Measurements from ENCODE around the gene UBE2J1.

Gene UBE2J1

DNA sequence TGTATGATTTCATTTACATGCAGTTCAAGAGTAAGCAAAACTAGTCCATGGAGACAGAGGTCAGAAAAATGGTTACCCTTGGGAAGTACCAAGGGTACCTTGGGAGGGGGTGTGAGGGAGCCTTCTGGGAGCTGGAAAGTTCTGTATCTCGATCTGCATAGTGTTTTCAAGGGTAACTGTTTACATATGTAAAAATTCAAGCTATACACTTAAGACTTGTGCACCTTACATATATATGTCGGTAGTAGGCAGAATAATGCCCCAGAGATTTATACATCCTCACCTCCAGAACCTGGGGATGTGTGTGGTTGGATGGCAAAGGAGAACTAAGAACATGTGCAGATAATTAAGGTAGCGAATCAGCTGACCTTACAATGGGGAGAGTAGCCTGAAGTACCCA is 68.4 kb downstream of the UBE2J1 start:
- Histone ChIP-seq H3K4me1 (ENCODE audit: insufficient read depth, low read length) (peaks cover 12% of the 10 kb centered on the region; the same call in 1 of the 2 replicates), H3K27me3 (ENCODE audit: insufficient read depth, low read length) (no peaks in the 10 kb centered on the region), H3K9me3 (ENCODE audit: insufficient read depth, low read depth, low read length) (no peaks in the 10 kb centered on the region), H3K9ac (ENCODE audit: low read depth, low read length) (no peak overlapping the region), H3K27ac (ENCODE audit: low read length) (no peak overlapping the region), H3K4me3 (ENCODE audit: low read length) (no peak overlapping the region), H3K36me3 (ENCODE audit: insufficient read depth, low read depth, low read length) (no peaks in the 10 kb centered on the region)

DNA sequence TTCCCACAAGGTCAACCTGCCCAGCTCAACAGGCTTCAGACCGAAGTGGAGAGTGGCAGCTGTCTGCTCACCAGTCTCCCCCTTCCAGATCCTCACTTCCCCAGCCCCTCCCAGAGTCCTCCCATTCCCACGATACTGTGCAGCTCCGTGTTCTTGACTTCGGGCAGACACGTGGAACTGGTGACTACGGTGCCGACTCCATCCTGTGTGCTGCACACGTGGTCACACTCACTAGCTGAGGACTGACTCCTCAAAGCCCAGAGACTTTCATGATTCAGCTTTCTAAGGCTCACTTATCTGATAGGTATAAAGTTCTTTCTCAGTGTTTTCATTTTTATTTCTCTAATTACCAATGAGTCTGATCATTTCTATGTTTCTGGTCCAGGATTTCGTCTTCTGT is 69.8 kb downstream of the UBE2J1 start:
- H3K9me3 ChIP-seq (ENCODE audit: insufficient read depth, low read depth, low read length), result no peaks in the 10 kb centered on the region
- H3K4me1 ChIP-seq (ENCODE audit: insufficient read depth, low read length), result peaks cover 12% of the 10 kb centered on the region; the same call in 1 of the 2 replicates
- no peaks in the 10 kb centered on the region for H3K27me3 ChIP-seq (ENCODE audit: insufficient read depth, low read length)
- H3K27ac ChIP-seq (ENCODE audit: low read length), result no peak overlapping the region
- H3K4me3 ChIP-seq (ENCODE audit: low read length), result no peak overlapping the region
- no peak overlapping the region for H3K9ac ChIP-seq (ENCODE audit: low read depth, low read length)
- H3K36me3 ChIP-seq (ENCODE audit: insufficient read depth, low read depth, low read length), result no peaks in the 10 kb centered on the region

DNA sequence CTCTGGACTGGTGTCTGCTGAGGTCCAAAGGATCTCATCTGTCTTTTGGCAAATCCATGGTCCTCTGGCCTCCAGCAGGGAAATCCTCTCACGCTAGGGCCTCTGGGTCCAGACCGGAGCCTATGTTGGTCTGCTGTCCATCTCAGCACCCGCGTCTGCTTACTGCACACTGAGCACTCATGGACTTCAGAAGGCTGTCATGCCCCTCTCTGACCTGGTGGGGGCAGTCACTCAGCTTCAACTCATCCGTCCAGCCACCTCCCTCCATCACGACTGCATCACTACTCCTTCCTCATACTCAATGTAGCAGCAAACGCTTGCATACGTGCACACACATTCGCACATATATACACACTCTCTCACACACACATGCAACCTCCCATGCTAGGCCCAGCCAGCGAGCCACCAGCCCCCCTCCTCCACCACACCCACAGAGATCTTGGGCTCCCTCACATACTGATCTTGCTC is 70.7 kb downstream of the UBE2J1 start:
- Histone ChIP-seq H3K9ac (ENCODE audit: low read depth, low read length) (no peak overlapping the region), H3K9me3 (ENCODE audit: insufficient read depth, low read depth, low read length) (no peaks in the 10 kb centered on the region; the same call in 1 of the 2 replicates), H3K4me3 (ENCODE audit: low read length) (no peak overlapping the region), H3K36me3 (ENCODE audit: insufficient read depth, low read depth, low read length) (no peaks in the 10 kb centered on the region), H3K27ac (ENCODE audit: low read length) (no peak overlapping the region), H3K27me3 (ENCODE audit: insufficient read depth, low read length) (no peaks in the 10 kb centered on the region), H3K4me1 (ENCODE audit: insufficient read depth, low read length) (peaks cover 12% of the 10 kb centered on the region; the same call in 1 of the 2 replicates)

DNA sequence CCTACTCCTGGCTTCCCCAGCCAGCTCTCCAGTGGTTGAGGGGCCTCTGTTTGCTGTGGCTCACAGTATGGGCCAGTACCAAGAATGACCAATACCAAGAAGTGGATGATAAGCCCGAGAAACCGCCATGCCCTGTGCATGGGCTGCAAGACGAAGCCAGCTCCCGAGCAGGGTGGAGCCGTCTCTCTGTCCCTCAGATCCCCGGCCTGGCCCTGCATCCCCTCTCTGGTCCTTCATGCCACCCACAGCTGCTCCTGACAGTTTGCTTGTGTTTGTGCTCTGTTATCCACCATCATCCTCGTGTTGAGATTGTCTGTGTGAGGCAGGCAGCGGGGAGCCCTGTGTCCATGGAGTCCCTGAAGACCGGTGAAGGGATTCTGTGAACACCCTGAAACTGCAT is 73.6 kb downstream of the UBE2J1 start:
- Histone ChIP-seq H3K27me3 (ENCODE audit: insufficient read depth, low read length) (no peaks in the 10 kb centered on the region), H3K4me1 (ENCODE audit: insufficient read depth, low read length) (no peaks in the 10 kb centered on the region), H3K9ac (ENCODE audit: low read depth, low read length) (no peak overlapping the region), H3K36me3 (ENCODE audit: insufficient read depth, low read depth, low read length) (no peaks in the 10 kb centered on the region), H3K27ac (ENCODE audit: low read length) (no peak overlapping the region), H3K4me3 (ENCODE audit: low read length) (no peak overlapping the region), H3K9me3 (ENCODE audit: insufficient read depth, low read depth, low read length) (no peaks in the 10 kb centered on the region; the same call in 1 of the 2 replicates)
